ENCODE measurements around the gene TSHR.
"Not testable (repeated sequence)": the region's sequence is repeated elsewhere in the genome, so short reads cannot be mapped to it uniquely, and the experiment has no call there.

Gene TSHR

GRCh38 chr14:80955416-80955941 is at the start of gene TSHR:
Gene TSHR, plus strand, starts transcription at chr14:80955621. Its CDS starts 60 bp downstream, at chr14:80955681.
- DNase-seq, result no peak

GRCh38 chr14:80906336-80906735 is 49.1 kb upstream of the TSHR start:
- DNase-seq, result no peak

- DNase-seq, result no peak
These were observed 48.5 kb upstream of the TSHR start for GRCh38 chr14:80906946-80907345.

GRCh38 chr14:80912013-80912412 is 43.4 kb upstream of the TSHR start:
- not testable (repeated sequence) for DNase-seq

GRCh38 chr14:80919622-80920021 is 35.8 kb upstream of the TSHR start:
- no peak for DNase-seq

GRCh38 chr14:80923368-80923767 is 32.1 kb upstream of the TSHR start:
- no peak for DNase-seq

GRCh38 chr14:80924365-80925103 is 30.9 kb upstream of the TSHR start:
- DNase-seq, result no peak

GRCh38 chr14:80926397-80927082 is 28.9 kb upstream of the TSHR start:
- no peak for DNase-seq

GRCh38 chr14:80927083-80927989 is 28.1 kb upstream of the TSHR start:
- no peak for DNase-seq

- DNase-seq, result no peak
These were observed 25.3 kb upstream of the TSHR start for GRCh38 chr14:80930095-80930494.

GRCh38 chr14:80930836-80931389 is 24.5 kb upstream of the TSHR start:
- no peak for DNase-seq

- DNase-seq, result no peak
These were observed 22.1 kb upstream of the TSHR start for GRCh38 chr14:80933282-80933681.

GRCh38 chr14:80933686-80934085 is 21.7 kb upstream of the TSHR start:
- no peak for DNase-seq

GRCh38 chr14:80940146-80940545 is 15.3 kb upstream of the TSHR start:
- DNase-seq, result no peak

- DNase-seq, result peak; percentile 96
These were observed 13.9 kb upstream of the TSHR start, which contains the start of gene CEP128 for GRCh38 chr14:80941241-80942185. Gene CEP128, minus strand, starts transcription at chr14:80941738.

GRCh38 chr14:80942191-80942600 is 13.2 kb upstream of the TSHR start:
- no peak for DNase-seq

- no peak for DNase-seq
These were observed 10.4 kb upstream of the TSHR start for GRCh38 chr14:80944861-80945617.

GRCh38 chr14:80946187-80946586 is 9.2 kb upstream of the TSHR start:
- no peak for DNase-seq

GRCh38 chr14:80946797-80947196 is 8.6 kb upstream of the TSHR start:
- no peak for DNase-seq

- DNase-seq, result no peak
These were observed 7.1 kb upstream of the TSHR start for GRCh38 chr14:80948291-80948690.

- no peak for DNase-seq
These were observed 3.9 kb upstream of the TSHR start for GRCh38 chr14:80951491-80951890.
